MM.1S (cell line): ENCODE data around the gene BMPER.

Experiments used
- DNase-seq: peaks from one replicate; pipeline ENCODE4 v3.0.0-alpha.2; 2015
- H2AFZ ChIP-seq: fragments of 300-600 bp; sonication (generic); 2 replicates; pipeline ENCODE4 v1.6.0; 2016; ENCODE audit warnings: antibody characterized with exemption, low read length
- H3F3A ChIP-seq: fragments of 300-600 bp; sonication (generic); 2 replicates; pipeline ENCODE4 v1.6.1; 2016; ENCODE audit warnings: mild to moderate bottlenecking, antibody characterized with exemption, low read length, moderate library complexity, mixed read lengths; ENCODE audit not compliant: insufficient read depth
- H3K27ac ChIP-seq: fragments of 300-600 bp; sonication (generic); 2 replicates; pipeline ENCODE4 v1.5.1; 2016; ENCODE audit warnings: mild to moderate bottlenecking, low read length
- H3K27me3 ChIP-seq: fragments of 300-600 bp; sonication (generic); replicated peaks from 2 replicates; pipeline ENCODE4 v1.6.0; 2016; ENCODE audit warnings: low read length; ENCODE audit not compliant: insufficient read depth
- H3K36me3 ChIP-seq: fragments of 300-600 bp; sonication (generic); replicated peaks from 2 replicates; pipeline ENCODE4 v1.6.1; 2016; ENCODE audit warnings: mild to moderate bottlenecking, low read length, mixed read lengths; ENCODE audit not compliant: insufficient read depth
- H3K4me1 ChIP-seq: fragments of 300-600 bp; sonication (generic); 2 replicates; pipeline ENCODE4 v1.6.1; 2016; ENCODE audit warnings: low read length, mixed read lengths
- H3K4me2 ChIP-seq: fragments of 300-600 bp; sonication (generic); 2 replicates; pipeline ENCODE4 v1.6.0; 2016; ENCODE audit warnings: low read depth, low read length
- H3K4me3 ChIP-seq: fragments of 300-600 bp; sonication (generic); 2 replicates; pipeline ENCODE4 v1.5.1; 2016; ENCODE audit warnings: low read length, mixed read lengths
- H3K79me2 ChIP-seq: fragments of 300-600 bp; sonication (generic); 2 replicates; pipeline ENCODE4 v1.6.1; 2016; ENCODE audit warnings: mixed run types, low read length, mixed read lengths
- H3K9ac ChIP-seq: fragments of 300-600 bp; sonication (generic); 2 replicates; pipeline ENCODE4 v1.6.1; 2016; ENCODE audit warnings: low read length, mixed read lengths
- H3K9me2 ChIP-seq: fragments of 300-600 bp; sonication (generic); replicated peaks from 2 replicates; pipeline ENCODE4 v1.6.1; 2016; ENCODE audit warnings: mild to moderate bottlenecking, low read length, mixed read lengths; ENCODE audit not compliant: insufficient read depth
- H3K9me3 ChIP-seq: fragments of 300-600 bp; sonication (generic); replicated peaks from 2 replicates; pipeline ENCODE4 v1.6.1; 2016; ENCODE audit warnings: mild to moderate bottlenecking, low read length, mixed read lengths; ENCODE audit not compliant: insufficient read depth
- H4K20me1 ChIP-seq: fragments of 300-600 bp; sonication (generic); 2 replicates; pipeline ENCODE4 v1.6.1; 2016; ENCODE audit warnings: mild to moderate bottlenecking, low read length, moderate library complexity, mixed read lengths; ENCODE audit not compliant: insufficient read depth
- EZH2 ChIP-seq: fragments of 300-600 bp; sonication (generic); optimal IDR thresholded peaks from 2 replicates; pipeline ENCODE3; 2017; ENCODE audit warnings: low read depth, mild to moderate bottlenecking, antibody characterized with exemption, low read length, mixed read lengths
- EZH2phosphoT487 ChIP-seq: fragments of 300-600 bp; sonication (generic); IDR thresholded peaks from 2 replicates; pipeline ENCODE4 v1.6.1; 2018; ENCODE audit warnings: antibody characterized with exemption, low read length
- TF ChIP-seq, protein P1 (sequence below): fragments of 300-600 bp; sonication (generic); IDR thresholded peaks from 2 replicates; pipeline ENCODE4 v1.5.1; 2016; ENCODE audit warnings: antibody characterized with exemption, low read length, mixed read lengths

The BMPER gene

DNA sequence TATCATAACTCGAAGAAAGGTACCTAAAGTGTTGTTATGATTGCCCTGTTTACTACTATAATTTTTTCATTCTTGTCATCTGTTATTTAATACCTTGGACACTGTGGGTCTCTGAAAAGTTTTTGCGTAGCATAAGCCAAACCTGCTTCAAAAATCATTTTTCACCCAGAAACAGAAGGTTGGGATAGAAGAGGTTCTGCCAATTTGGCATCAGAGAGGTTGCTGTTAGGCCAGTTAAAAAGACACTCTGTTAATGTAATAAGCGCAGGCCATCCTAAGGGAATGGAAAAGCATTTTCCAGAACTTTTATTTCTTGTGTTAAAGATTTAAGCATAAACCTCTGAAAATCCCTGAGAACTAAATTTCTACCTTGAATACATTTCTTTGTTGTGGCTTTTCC is 212.2 kb downstream of the BMPER start:
- Histone ChIP-seq H3K4me2 (no peak overlapping the region), H3K9ac (no peak overlapping the region), H3K9me2 (no peaks in the 10 kb centered on the region), H3K4me1 (no peaks in the 10 kb centered on the region), H4K20me1 (no peaks in the 10 kb centered on the region), H3F3A (no peaks in the 10 kb centered on the region), H3K27me3 (no peaks in the 10 kb centered on the region), H3K79me2 (no peaks in the 10 kb centered on the region), H3K36me3 (no peaks in the 10 kb centered on the region), H3K27ac (no peak overlapping the region), H3K4me3 (no peak overlapping the region), H2AFZ (no peak overlapping the region), H3K9me3 (no peaks in the 10 kb centered on the region)
- DNase-seq: no peak
- no peak for TF ChIP-seq EZH2
- no peak for TF ChIP-seq EZH2phosphoT487
- TF ChIP-seq, protein P1, sequence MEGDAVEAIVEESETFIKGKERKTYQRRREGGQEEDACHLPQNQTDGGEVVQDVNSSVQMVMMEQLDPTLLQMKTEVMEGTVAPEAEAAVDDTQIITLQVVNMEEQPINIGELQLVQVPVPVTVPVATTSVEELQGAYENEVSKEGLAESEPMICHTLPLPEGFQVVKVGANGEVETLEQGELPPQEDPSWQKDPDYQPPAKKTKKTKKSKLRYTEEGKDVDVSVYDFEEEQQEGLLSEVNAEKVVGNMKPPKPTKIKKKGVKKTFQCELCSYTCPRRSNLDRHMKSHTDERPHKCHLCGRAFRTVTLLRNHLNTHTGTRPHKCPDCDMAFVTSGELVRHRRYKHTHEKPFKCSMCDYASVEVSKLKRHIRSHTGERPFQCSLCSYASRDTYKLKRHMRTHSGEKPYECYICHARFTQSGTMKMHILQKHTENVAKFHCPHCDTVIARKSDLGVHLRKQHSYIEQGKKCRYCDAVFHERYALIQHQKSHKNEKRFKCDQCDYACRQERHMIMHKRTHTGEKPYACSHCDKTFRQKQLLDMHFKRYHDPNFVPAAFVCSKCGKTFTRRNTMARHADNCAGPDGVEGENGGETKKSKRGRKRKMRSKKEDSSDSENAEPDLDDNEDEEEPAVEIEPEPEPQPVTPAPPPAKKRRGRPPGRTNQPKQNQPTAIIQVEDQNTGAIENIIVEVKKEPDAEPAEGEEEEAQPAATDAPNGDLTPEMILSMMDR: no peak

DNA sequence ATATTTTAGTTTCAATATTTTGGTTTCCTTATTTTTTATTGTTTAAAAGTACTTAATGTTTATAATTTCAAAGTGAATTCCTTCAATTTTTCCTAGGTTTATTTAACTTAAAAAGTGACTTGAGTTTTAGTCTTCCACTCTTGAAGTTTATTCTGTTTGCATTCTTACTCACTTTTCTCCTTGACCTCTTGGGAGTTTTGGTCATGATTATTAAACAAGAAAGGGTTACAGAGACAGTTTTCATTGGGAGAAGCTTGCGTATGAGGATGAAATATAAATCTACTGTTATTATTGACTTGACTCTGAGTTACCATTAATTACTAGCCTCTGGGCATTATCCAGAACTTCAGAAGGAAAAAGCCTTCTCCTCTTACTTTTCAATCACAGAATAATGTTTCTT is 216.0 kb downstream of the BMPER start:
- Histone ChIP-seq H3K27ac (no peak overlapping the region), H3K4me2 (no peak overlapping the region), H3K36me3 (no peaks in the 10 kb centered on the region)

DNA sequence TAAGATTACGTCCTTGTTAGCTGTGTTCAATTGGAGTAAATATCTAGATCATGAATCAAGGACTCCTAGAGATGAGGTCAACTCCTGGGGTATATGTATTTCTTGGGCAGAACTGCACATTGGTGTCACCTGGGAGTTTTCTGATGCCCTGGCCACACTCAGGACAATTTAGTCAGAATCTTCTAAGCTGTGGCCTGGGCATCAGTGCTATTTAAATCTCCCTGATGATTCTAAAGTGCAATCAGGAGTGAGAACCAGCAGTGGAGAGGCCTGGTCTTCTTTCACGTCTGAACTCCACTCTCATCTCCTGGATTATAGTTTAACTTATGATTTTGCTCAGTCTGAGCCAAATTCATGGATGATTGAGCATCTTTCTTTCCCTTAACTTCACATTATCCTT is 218.0 kb downstream of the BMPER start:
- no peaks in the 10 kb centered on the region for H3K79me2 ChIP-seq
- no peak for TF ChIP-seq EZH2
- TF ChIP-seq, protein P1: no peak
- TF ChIP-seq EZH2phosphoT487: no peak
- no peak overlapping the region for H3K9ac ChIP-seq
- H3K9me3 ChIP-seq: no peaks in the 10 kb centered on the region
- no peaks in the 10 kb centered on the region for H4K20me1 ChIP-seq
- no peaks in the 10 kb centered on the region for H3K27me3 ChIP-seq
- no peaks in the 10 kb centered on the region for H3K4me1 ChIP-seq
- DNase-seq: no peak
- H3K4me3 ChIP-seq: no peak overlapping the region
- no peak overlapping the region for H3K4me2 ChIP-seq
- H3K9me2 ChIP-seq: no peaks in the 10 kb centered on the region
- no peak overlapping the region for H3K27ac ChIP-seq
- no peaks in the 10 kb centered on the region for H3F3A ChIP-seq
- no peak overlapping the region for H2AFZ ChIP-seq
- no peaks in the 10 kb centered on the region for H3K36me3 ChIP-seq

More for the DNA sequence above, 216.0 kb downstream of the BMPER start:
- H3K79me2 ChIP-seq: no peaks in the 10 kb centered on the region
- H4K20me1 ChIP-seq: no peaks in the 10 kb centered on the region
- no peaks in the 10 kb centered on the region for H3K9me3 ChIP-seq
- no peak for DNase-seq
- H2AFZ ChIP-seq: no peak overlapping the region
- H3K4me3 ChIP-seq: no peak overlapping the region
- TF ChIP-seq EZH2: no peak
- TF ChIP-seq, protein P1: no peak
- no peak for TF ChIP-seq EZH2phosphoT487
- no peaks in the 10 kb centered on the region for H3F3A ChIP-seq
- H3K9ac ChIP-seq: no peak overlapping the region
- H3K9me2 ChIP-seq: no peaks in the 10 kb centered on the region
- H3K4me1 ChIP-seq: no peaks in the 10 kb centered on the region
- H3K27me3 ChIP-seq: no peaks in the 10 kb centered on the region

DNA sequence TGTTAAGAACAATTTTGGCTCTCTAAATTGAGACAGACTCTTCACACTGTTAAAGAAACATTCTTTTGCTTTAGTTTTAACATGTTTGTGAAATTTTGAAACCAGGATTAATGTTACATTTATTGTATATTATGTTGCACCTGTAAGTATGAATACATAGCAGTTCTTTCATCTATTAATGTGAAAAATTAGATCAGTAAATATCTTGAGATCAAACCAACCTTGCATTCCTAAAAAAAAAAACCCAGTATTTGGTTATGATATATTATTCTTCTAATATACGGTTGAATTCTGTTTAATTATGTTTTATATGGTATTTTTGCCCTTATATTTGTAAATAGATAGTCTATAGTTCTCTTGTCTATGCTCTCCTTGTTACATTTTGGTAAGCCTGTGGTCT is 219.4 kb downstream of the BMPER start:
- H3K4me1 ChIP-seq: no peaks in the 10 kb centered on the region
- no peaks in the 10 kb centered on the region for H3K79me2 ChIP-seq
- no peaks in the 10 kb centered on the region for H3K9me2 ChIP-seq
- DNase-seq: no peak
- no peak for TF ChIP-seq EZH2phosphoT487
- no peak for TF ChIP-seq EZH2
- TF ChIP-seq, protein P1: no peak
- H4K20me1 ChIP-seq: no peaks in the 10 kb centered on the region
- no peak overlapping the region for H3K27ac ChIP-seq
- no peaks in the 10 kb centered on the region for H3F3A ChIP-seq
- no peak overlapping the region for H3K4me3 ChIP-seq
- H3K4me2 ChIP-seq: no peak overlapping the region
- H3K9me3 ChIP-seq: no peaks in the 10 kb centered on the region
- H3K27me3 ChIP-seq: no peaks in the 10 kb centered on the region
- no peak overlapping the region for H3K9ac ChIP-seq
- H2AFZ ChIP-seq: no peak overlapping the region
- no peaks in the 10 kb centered on the region for H3K36me3 ChIP-seq
